Neural cell (in vitro differentiated cells): Measurements from ENCODE around the gene SYNE3.

Source experiments
- CTCF ChIP-seq: fragments of 450-650 bp; IDR thresholded peaks from 2 replicates; pipeline ENCODE4 v1.5.1; 2014; ENCODE audit warnings: antibody characterized with exemption, mild to moderate bottlenecking, moderate library complexity; ENCODE audit not compliant: poor library complexity, severe bottlenecking
- EP300 ChIP-seq: fragments of 450-650 bp; conservative IDR thresholded peaks from 2 replicates; pipeline ENCODE4 v1.6.1; 2014; ENCODE audit warnings: antibody characterized with exemption, mild to moderate bottlenecking, moderate library complexity; ENCODE audit not compliant: poor library complexity, severe bottlenecking
- EZH2 ChIP-seq: fragments of 200-600, 300-800 bp; shearing (Covaris generic), sonication (generic); IDR thresholded peaks from 2 replicates; pipeline ENCODE4 v1.6.1; 2014; ENCODE audit warnings: antibody characterized with exemption, low read length, borderline replicate concordance, mild to moderate bottlenecking; ENCODE audit not compliant: insufficient read depth, poor library complexity, severe bottlenecking
- POLR2AphosphoS5 ChIP-seq: IDR thresholded peaks from 2 replicates; pipeline ENCODE4 v1.6.1; 2012
- RAD21 ChIP-seq: fragments of 450-650 bp; conservative IDR thresholded peaks from 2 replicates; pipeline ENCODE4 v1.6.1; 2014; ENCODE audit warnings: antibody characterized with exemption, mild to moderate bottlenecking, moderate library complexity
- REST ChIP-seq: IDR thresholded peaks from 2 replicates; pipeline ENCODE4 v1.6.1; 2012; ENCODE audit warnings: borderline replicate concordance
- SMC3 ChIP-seq: fragments of 450-650 bp; conservative IDR thresholded peaks from 2 replicates; pipeline ENCODE4 v1.6.1; 2014; ENCODE audit warnings: antibody characterized with exemption, mild to moderate bottlenecking, moderate library complexity; ENCODE audit not compliant: poor library complexity

GRCh38 chr14:95480887-95481226, 35.6 kb downstream of the SYNE3 start:
- TF ChIP-seq EZH2 (no peak), SMC3 (no peak), POLR2AphosphoS5 (no peak), CTCF (no peak), RAD21 (no peak), REST (no peak), EP300 (no peak)
